Liver (tissue), 9 donors: Measurements from ENCODE around the gene ST8SIA5. TPM values are rescaled to one million over a fixed set of nuclear protein-coding genes. Genes with fewer than 3 reads are reported as not detected.

Experiments used
- DNase-seq: peaks from one replicate; pipeline ENCODE4 v3.0.0-alpha.2; 2017; ENCODE audit warnings: low spot score
- H3K27ac ChIP-seq, 2 donors: one replicate each; pipeline ENCODE4 v1.7.0; 2013; ENCODE audit warnings: inconsistent platforms in 2 of 2, low read length in 2 of 2, control low read depth in 1 of 2, low read depth in 1 of 2, mild to moderate bottlenecking in 1 of 2
- H3K27me3 ChIP-seq, 4 donors: one replicate each; pipeline versions ENCODE4 v1.6.1 to v1.7.0; 2013; ENCODE audit warnings: low read length in 3 of 4, inconsistent platforms in 1 of 4, mild to moderate bottlenecking in 1 of 4, moderate library complexity in 1 of 4; ENCODE audit not compliant: control insufficient read depth in 4 of 4, insufficient read depth in 4 of 4
- H3K36me3 ChIP-seq, 4 donors: one replicate each; pipeline versions ENCODE4 v1.6.1 to v1.7.0; 2013; ENCODE audit warnings: low read length in 3 of 4, mild to moderate bottlenecking in 3 of 4, low read depth in 1 of 4, moderate library complexity in 1 of 4; ENCODE audit not compliant: control insufficient read depth in 4 of 4, insufficient read depth in 3 of 4
- H3K4me1 ChIP-seq, 4 donors: one replicate each; pipeline versions ENCODE4 v1.6.1 to v1.7.0; 2013; ENCODE audit warnings: low read length in 3 of 4, mild to moderate bottlenecking in 3 of 4, moderate library complexity in 1 of 4; ENCODE audit not compliant: control insufficient read depth in 4 of 4, insufficient read depth in 4 of 4
- H3K4me3 ChIP-seq, 3 donors: one replicate each; pipeline versions ENCODE4 v1.6.1 to v1.7.0; 2013; ENCODE audit warnings: low read length in 3 of 3, control low read depth in 1 of 3, low read depth in 1 of 3, mild to moderate bottlenecking in 1 of 3
- H3K9ac ChIP-seq, 2 donors: one replicate each; pipeline ENCODE4 v1.7.0; 2013; ENCODE audit warnings: low read length in 2 of 2, mild to moderate bottlenecking in 2 of 2, moderate library complexity in 2 of 2, control low read depth in 1 of 2, low read depth in 1 of 2
- H3K9me3 ChIP-seq, 4 donors: one replicate each; pipeline versions ENCODE4 v1.6.1 to v1.7.0; 2013; ENCODE audit warnings: low read length in 3 of 4; ENCODE audit not compliant: control insufficient read depth in 4 of 4
- CTCF ChIP-seq: fragments of 150-350 bp; IDR thresholded peaks from 2 replicates; pipeline ENCODE4 v1.5.1; 2017; ENCODE audit warnings: improper control_type of control experiment, low read depth, low read length; ENCODE audit not compliant: missing input control
- EGR1 ChIP-seq, 2 donors: IDR thresholded peaks; 2 replicates each; pipeline ENCODE4 v1.6.1; 2016 to 2018; ENCODE audit warnings: antibody characterized with exemption in 2 of 2, low read depth in 2 of 2
- FOXA1 ChIP-seq: IDR thresholded peaks from 2 replicates; pipeline ENCODE4 v1.6.1; 2016; ENCODE audit warnings: antibody characterized with exemption
- FOXA2 ChIP-seq: IDR thresholded peaks from 2 replicates; pipeline ENCODE4 v1.6.1; 2016; ENCODE audit warnings: antibody characterized with exemption
- GABPA ChIP-seq, 2 donors: IDR thresholded peaks in 1 of 2; conservative IDR thresholded peaks in 1 of 2; 2 replicates each; pipeline ENCODE4 v1.6.1; 2016; ENCODE audit warnings: antibody characterized with exemption in 2 of 2, mild to moderate bottlenecking in 1 of 2, moderate library complexity in 1 of 2
- HNF4A ChIP-seq, 2 donors: conservative IDR thresholded peaks; 2 replicates each; pipeline ENCODE4 v1.6.1; 2016; ENCODE audit warnings: antibody characterized with exemption in 2 of 2, mild to moderate bottlenecking in 2 of 2
- HNF4G ChIP-seq: IDR thresholded peaks from 2 replicates; pipeline ENCODE4 v1.6.1; 2016; ENCODE audit warnings: antibody characterized with exemption
- JUND ChIP-seq, 2 donors: IDR thresholded peaks; 2 replicates each; pipeline ENCODE4 v1.6.1; 2016; ENCODE audit warnings: antibody characterized with exemption in 2 of 2
- NR2F2 ChIP-seq: IDR thresholded peaks from 2 replicates; pipeline ENCODE4 v1.6.1; 2016; ENCODE audit warnings: antibody characterized with exemption
- RAD21 ChIP-seq, 2 donors: IDR thresholded peaks; 2 replicates each; pipeline ENCODE4 v1.6.1; 2016; ENCODE audit warnings: antibody characterized with exemption in 2 of 2, mild to moderate bottlenecking in 2 of 2
- REST ChIP-seq: IDR thresholded peaks from 2 replicates; pipeline ENCODE4 v1.6.1; 2016; ENCODE audit warnings: antibody characterized with exemption, mild to moderate bottlenecking
- RXRA ChIP-seq, 2 donors: IDR thresholded peaks; 2 replicates each; pipeline ENCODE4 v1.6.1; 2017 to 2018; ENCODE audit warnings: antibody characterized with exemption in 2 of 2, mild to moderate bottlenecking in 1 of 2
- SP1 ChIP-seq: IDR thresholded peaks from 2 replicates; pipeline ENCODE4 v1.6.1; 2018; ENCODE audit warnings: antibody characterized with exemption, mild to moderate bottlenecking
- TAF1 ChIP-seq: conservative IDR thresholded peaks from 2 replicates; pipeline ENCODE4 v1.6.1; 2016; ENCODE audit warnings: antibody characterized with exemption, mild to moderate bottlenecking
- YY1 ChIP-seq: IDR thresholded peaks from 2 replicates; pipeline ENCODE4 v1.6.1; 2016; ENCODE audit warnings: antibody characterized with exemption, mild to moderate bottlenecking
- WGBS: extraction: QIAGEN DNeasy Blood & Tissue Kit; methylation state at CpG from one replicate; pipeline ENCODE4 v1.1.7; 2013; 5-methylcytosine and 5-hydroxymethylcytosine counted together
- polyA plus RNA-seq, 2 donors: library from polyadenylated mRNA; stranded (reverse) in 1 of 2; unstranded in 1 of 2; fragments of 200-250 nt in 1 of 2; fragments of >200 nt in 1 of 2; fragmentation: Nextera tagmentation in 1 of 2; extraction: Ambion mirVana in 1 of 2; gene quantifications; one replicate each; pipeline versions ENCODE4 v1.2.1 to v1.2.3, GENCODE V29; 2013 to 2015
- total RNA-seq, 2 donors: library from RNA; depleted of rRNA; stranded (reverse); fragments of >200 nt; gene quantifications; one replicate each; pipeline ENCODE4 v1.2.3, GENCODE V29; 2014
- TF ChIP-seq, protein P1 (sequence below): IDR thresholded peaks from 2 replicates; pipeline ENCODE4 v1.6.1; 2016; ENCODE audit warnings: antibody characterized with exemption
- TF ChIP-seq, protein P2 (sequence below): IDR thresholded peaks from 2 replicates; pipeline ENCODE4 v1.6.1; 2016; ENCODE audit warnings: antibody characterized with exemption
- donor health status: healthy.
- donor health status: healthy.
- donor health status: healthy.
- donor health status: healthy.
- donor health status: healthy.

ST8SIA5 gene
- total and polyA plus RNA-seq, 4 donors, result under 0.01 to 0.12 (median 0.05) TPM; not detected in 1

DNA sequence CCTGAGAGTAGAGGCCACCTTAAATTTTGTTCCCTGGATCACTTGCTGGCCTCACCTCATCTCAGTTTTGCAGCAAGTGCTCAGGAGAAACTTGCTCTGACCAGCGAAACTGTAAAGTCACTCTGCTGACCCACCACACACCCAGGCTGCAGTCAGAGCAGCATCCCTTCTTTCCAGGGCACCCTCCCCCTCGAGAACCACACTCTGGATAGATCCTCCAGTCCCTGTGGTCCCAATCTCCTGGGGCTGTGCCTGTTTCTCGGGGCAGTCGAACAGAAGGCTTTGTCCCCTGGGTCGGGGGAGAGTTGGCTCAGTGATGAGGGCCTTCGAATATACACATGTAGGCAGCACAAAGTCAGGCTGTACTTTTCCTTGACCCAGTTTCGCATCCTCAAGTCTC is 18.4 kb downstream of the ST8SIA5 start (continued):
- no peak for TF ChIP-seq REST

DNA sequence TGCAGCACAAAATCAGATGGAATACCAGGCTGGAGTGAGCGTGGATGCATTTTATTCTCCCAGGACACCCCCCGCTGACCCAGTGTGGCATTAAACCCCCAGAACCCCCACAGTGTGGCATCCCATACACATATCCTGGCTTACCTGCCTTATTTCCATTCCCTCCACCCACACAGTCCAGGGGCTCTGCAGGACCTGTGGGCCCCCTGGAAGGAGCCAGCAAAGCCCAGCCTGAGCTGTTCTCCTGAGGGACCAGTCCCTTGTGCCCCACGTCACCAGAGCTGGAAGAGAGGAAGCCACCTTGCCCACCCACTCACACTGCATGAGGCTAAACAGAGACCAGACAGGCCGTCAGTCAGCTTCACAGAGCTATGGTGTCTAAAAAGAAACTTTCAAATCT is 20.1 kb downstream of the ST8SIA5 start:
- H3K4me3 ChIP-seq, result no peak overlapping the region
- no peak for DNase-seq
- 83% methylated on average over 4 of the region's 4 CpGs for WGBS
- H3K27me3 ChIP-seq, result no peaks in the 10 kb centered on the region
- no peak overlapping the region for H3K9ac ChIP-seq
- H3K36me3 ChIP-seq, result no peaks in the 10 kb centered on the region
- H3K4me1 ChIP-seq, result no peaks in the 10 kb centered on the region
- H3K27ac ChIP-seq, result no peak overlapping the region
- H3K9me3 ChIP-seq, result peaks cover 0 to 1% (median 0%) of the 10 kb centered on the region in 4 donors
- TF ChIP-seq HNF4G (no peak), SP1 (no peak), NR2F2 (no peak), GABPA (IDR thresholded peaks at IDR 0.05 in 1 of 2, conservative IDR thresholded peaks at IDR 0.05 in 1 of 2) (no peak), HNF4A (conservative IDR thresholded peaks at IDR 0.05) (no peak), FOXA2 (no peak), YY1 (no peak), JUND (IDR thresholded peaks at IDR 0.05) (no peak), TAF1 (no peak), RAD21 (IDR thresholded peaks at IDR 0.05) (no peak)
- TF ChIP-seq, protein P1, sequence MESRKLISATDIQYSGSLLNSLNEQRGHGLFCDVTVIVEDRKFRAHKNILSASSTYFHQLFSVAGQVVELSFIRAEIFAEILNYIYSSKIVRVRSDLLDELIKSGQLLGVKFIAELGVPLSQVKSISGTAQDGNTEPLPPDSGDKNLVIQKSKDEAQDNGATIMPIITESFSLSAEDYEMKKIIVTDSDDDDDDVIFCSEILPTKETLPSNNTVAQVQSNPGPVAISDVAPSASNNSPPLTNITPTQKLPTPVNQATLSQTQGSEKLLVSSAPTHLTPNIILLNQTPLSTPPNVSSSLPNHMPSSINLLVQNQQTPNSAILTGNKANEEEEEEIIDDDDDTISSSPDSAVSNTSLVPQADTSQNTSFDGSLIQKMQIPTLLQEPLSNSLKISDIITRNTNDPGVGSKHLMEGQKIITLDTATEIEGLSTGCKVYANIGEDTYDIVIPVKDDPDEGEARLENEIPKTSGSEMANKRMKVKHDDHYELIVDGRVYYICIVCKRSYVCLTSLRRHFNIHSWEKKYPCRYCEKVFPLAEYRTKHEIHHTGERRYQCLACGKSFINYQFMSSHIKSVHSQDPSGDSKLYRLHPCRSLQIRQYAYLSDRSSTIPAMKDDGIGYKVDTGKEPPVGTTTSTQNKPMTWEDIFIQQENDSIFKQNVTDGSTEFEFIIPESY, result no peak
- TF ChIP-seq, protein P2, sequence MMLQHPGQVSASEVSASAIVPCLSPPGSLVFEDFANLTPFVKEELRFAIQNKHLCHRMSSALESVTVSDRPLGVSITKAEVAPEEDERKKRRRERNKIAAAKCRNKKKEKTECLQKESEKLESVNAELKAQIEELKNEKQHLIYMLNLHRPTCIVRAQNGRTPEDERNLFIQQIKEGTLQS, result no peak

DNA sequence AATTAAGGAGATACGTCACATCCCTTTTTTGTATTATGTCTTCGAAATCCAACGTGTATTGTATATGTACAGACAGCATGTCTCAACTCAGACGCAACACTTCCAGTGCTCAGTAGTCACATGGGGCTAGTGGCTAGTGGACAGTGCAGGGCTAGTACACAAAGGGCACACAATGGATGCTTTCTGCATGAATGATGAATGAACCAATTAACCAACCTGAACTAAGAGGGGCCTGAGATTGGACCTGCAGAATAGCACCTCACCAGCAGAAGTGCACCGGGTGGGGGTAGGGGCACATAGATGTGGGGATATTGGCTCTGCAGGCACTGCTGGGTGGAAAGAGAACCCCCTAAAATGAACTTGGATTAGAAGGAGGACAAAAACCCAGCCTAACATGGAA is 20.7 kb downstream of the ST8SIA5 start:
- no peaks in the 10 kb centered on the region for H3K36me3 ChIP-seq
- WGBS, result 80% methylated on average over 5 of the region's 5 CpGs
- DNase-seq, result no peak
- TF ChIP-seq CTCF (no peak), FOXA1 (no peak), RXRA (IDR thresholded peaks at IDR 0.05) (no peak), REST (no peak), TAF1 (no peak), HNF4G (no peak), GABPA (IDR thresholded peaks at IDR 0.05 in 1 of 2, conservative IDR thresholded peaks at IDR 0.05 in 1 of 2) (no peak), EGR1 (IDR thresholded peaks at IDR 0.05; ENCODE audit: low read depth in 2 of 2) (no peak), YY1 (no peak), SP1 (no peak), FOXA2 (no peak)
- TF ChIP-seq, protein P2, result no peak
- TF ChIP-seq, protein P1, result no peak

More for the DNA sequence above, 20.7 kb downstream of the ST8SIA5 start:
- Histone ChIP-seq H3K9ac (no peak overlapping the region), H3K9me3 (peaks cover 0 to 4% (median under 1%) of the 10 kb centered on the region in 4 donors), H3K4me3 (no peak overlapping the region), H3K4me1 (no peaks in the 10 kb centered on the region), H3K27me3 (no peaks in the 10 kb centered on the region), H3K27ac (no peak overlapping the region)
